ENCODE measurements around the gene CDCA7.

- no peak for TF ChIP-seq CTCF (IDR thresholded peaks at IDR 0.05)
- TF ChIP-seq EP300 (IDR thresholded peaks at IDR 0.05; ENCODE audit: borderline replicate concordance in 1 of 2, low read depth in 1 of 2, low read length in 1 of 2) = no peak
- no peak for TF ChIP-seq NRF1 (IDR thresholded peaks at IDR 0.05; ENCODE audit: low read depth, low read length)
- TF ChIP-seq RFX5 (IDR thresholded peaks at IDR 0.05; ENCODE audit: low read length) = no peak
- no peak for TF ChIP-seq POLR2AphosphoS5 (IDR thresholded peaks at IDR 0.05; ENCODE audit: low read depth, low read length)
- no peak for TF ChIP-seq REST (IDR thresholded peaks at IDR 0.05; ENCODE audit: low read depth, low read length)
- TF ChIP-seq GATA2 (CRISPR knock-in tag; IDR thresholded peaks at IDR 0.05) = no peak
- no peak for TF ChIP-seq JUND (IDR thresholded peaks at IDR 0.05)
- TF ChIP-seq YY1 (IDR thresholded peaks at IDR 0.05; ENCODE audit: low read depth) = no peak
- no peak for TF ChIP-seq FOXJ3 (CRISPR knock-in tag; IDR thresholded peaks at IDR 0.05)
- no peak for TF ChIP-seq TAF1 (IDR thresholded peaks at IDR 0.05; ENCODE audit: borderline replicate concordance, low read depth, low read length)
- TF ChIP-seq TEAD4 (IDR thresholded peaks at IDR 0.05; ENCODE audit: borderline replicate concordance, insufficient read depth) = no peak
- no peak for TF ChIP-seq RAD21 (IDR thresholded peaks at IDR 0.05; ENCODE audit: low read length)
- TF ChIP-seq RCOR1 (IDR thresholded peaks at IDR 0.05; ENCODE audit: low read length) = no peak
Measured at GRCh38 chr2:173311844-173312606, 42.6 kb upstream of the CDCA7 start.
